GM19455 (cell line): ENCODE results near the gene KRTAP20-2.

Experiments used
- ATAC-seq: cut with Tn5 transposase; IDR thresholded peaks from one replicate; pipeline ENCODE4 v1.9.1; 2021; ENCODE audit not compliant: unreplicated experiment

KRTAP20-2 gene

DNA sequence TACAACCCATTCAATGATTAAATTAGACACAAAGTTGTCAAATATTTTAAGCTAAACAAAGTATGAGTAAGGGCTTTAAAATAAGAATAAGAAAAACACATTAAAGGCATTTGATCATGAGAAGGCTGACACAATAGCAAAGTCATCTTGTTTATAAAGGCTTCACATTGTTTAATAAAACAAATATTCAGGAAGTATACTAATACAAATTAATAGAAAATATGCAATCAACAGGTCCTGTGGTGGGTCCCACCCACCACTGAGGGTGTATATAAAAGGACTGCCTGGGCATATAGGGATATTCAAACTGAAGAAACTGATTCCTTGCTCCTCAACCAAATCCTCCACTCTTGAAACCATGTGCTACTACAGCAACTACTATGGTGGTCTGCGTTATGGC lies at the start of gene KRTAP20-2:
Gene KRTAP20-2 (plus strand): TSS at position 301 of the 400 bp plus-strand sequence. CDS start 58 bp downstream, at position 359.
- no peak for ATAC-seq

DNA sequence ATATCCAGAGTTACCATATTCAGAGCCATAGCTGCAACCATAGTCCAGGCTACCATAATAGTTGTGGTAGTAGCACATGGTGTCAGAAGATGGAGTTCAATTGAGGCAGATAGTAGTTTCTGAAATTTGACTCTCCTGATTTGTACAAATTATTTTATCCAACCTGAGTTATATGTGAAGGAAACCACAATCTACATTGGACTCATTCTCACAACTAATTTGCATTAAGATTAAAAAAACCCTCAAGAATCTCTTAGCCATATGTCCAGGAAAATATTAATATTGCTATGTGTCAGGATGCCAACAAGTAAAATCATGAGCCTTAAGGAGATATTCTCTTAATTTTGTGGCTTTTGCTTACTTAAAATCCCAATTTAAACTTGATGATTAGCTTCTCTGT lies 44.7 kb upstream of the KRTAP20-2 start, which contains the start of gene KRTAP22-2:
Gene KRTAP22-2 (minus strand): TSS at position 101 of the 400 bp plus-strand sequence.
- no peak for ATAC-seq

DNA sequence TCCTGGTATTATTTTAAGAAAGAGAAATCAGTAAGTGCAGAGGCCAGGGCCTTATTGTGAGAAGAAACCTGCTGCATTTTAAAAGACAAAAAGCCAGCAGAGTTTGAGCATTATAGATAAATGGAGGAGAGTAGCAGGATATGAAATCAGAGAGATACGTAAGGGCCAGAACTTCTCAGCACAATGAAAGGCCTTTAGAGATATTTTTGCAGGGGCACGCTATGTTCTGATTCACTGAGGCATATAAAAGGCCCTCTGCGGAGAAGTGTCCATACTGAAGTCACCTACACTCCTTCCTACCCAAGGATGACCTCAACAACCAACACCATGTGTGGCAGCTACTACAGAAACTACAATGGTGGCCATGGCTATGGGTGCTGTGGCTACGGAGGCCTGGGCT lies 42.9 kb upstream of the KRTAP20-2 start, which contains the start of gene KRTAP6-3:
Gene KRTAP6-3 (plus strand): TSS at position 301 of the 400 bp plus-strand sequence. CDS start 6 bp downstream, at position 307.
- ATAC-seq: no peak

DNA sequence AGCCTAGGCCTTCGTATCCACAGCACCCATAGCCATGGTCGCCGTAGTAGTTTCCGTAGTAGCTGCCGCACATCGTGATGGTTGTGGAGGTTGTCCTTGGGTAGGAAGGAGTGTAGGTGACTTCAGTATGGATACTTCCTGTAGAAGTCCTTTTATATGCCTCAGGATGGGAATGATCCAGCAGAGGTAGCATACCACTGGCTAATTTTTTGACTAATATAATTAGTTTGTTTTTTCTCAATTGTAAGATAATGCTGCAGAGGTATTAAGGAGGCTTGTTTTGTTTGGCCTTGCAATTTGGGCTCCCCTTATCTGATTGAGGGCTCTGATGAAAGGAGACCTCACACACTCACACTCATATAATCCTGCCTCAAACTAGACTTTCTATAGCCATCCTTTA lies 36.2 kb upstream of the KRTAP20-2 start, which contains the start of gene KRTAP6-2:
Gene KRTAP6-2 (minus strand): TSS at position 101 of the 400 bp plus-strand sequence. CDS start 28 bp downstream, at position 73.
- ATAC-seq: no peak

DNA sequence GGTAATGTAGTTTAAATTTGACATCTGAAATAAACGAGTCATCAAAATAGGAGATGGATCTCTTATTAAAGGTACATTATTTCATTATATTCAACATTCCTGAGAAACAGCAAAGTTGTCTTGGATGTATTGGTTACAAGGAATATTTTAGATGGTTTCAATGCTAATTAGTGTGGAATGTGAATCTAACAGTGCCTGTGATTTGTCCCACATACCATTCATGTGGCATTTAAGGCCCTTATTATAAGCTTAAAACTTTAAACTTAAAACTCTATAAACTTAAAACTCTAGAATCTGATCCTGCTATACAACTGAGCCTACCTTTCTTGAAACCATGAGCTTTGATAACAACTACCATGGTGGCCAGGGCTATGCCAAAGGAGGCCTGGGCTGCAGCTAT lies 34.2 kb upstream of the KRTAP20-2 start, which contains the start of gene KRTAP22-1:
Gene KRTAP22-1 (plus strand): TSS at position 301 of the 400 bp plus-strand sequence.
- ATAC-seq: no peak

DNA sequence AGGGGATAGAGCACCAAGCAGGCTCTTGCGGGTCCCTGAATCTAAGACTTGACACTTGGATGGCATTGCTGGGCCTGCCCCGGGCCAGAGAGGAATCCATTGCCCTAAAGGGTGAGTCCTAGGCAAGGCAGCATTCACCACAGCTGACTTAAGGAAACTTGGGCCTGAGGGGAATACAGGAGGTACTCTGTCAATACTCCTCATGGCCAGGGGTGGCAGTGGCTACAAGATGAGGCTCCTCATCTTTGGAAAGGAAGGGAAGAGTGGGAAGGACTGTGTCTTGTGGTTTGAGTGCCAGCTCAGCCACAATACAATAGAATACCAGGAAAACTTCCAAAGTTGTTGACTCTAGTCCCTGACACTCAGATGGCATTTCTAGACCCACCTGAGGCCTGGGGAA lies 29.0 kb upstream of the KRTAP20-2 start:
- ATAC-seq: no peak

DNA sequence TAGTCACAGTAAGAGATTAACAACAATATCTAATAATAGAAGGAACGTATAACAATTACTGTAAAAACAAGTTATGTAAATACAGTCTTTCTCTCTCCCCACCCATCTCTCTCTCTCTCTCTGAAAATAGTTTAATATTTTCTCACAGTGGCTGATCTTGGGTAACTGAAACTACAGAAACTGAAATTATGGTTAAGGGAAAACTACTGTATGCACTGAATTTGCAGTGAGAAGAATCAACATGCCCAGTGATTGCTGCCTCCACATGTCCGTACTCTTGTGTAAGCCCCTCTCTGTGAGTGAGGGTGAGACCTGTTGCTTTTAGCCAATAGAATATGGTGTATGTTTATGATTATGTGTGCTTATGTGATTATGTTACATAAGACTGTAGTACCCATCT lies 22.9 kb upstream of the KRTAP20-2 start:
- no peak for ATAC-seq

DNA sequence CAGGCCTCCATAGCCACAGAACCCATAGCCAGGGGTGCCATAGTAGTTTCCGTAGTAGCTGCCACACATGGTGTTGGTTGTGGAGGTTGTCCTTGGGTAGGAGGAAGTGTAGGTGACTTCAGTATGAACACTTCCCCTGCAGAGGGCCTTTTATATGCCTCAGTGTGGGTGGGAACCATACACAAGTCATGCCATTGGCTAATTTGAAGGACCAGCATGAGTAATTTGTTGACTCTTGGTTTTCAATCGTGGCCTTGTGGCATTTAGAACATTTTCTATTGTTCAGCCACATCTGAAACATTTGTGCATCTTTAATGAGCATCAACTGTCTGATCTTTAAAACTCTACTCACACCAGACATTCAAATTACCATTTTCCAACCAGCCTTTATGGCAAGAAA lies 21.2 kb upstream of the KRTAP20-2 start, which contains the start of gene KRTAP6-1:
Gene KRTAP6-1 (minus strand): TSS at position 95 of the 400 bp plus-strand sequence. CDS start 26 bp downstream, at position 69.
- no peak for ATAC-seq

DNA sequence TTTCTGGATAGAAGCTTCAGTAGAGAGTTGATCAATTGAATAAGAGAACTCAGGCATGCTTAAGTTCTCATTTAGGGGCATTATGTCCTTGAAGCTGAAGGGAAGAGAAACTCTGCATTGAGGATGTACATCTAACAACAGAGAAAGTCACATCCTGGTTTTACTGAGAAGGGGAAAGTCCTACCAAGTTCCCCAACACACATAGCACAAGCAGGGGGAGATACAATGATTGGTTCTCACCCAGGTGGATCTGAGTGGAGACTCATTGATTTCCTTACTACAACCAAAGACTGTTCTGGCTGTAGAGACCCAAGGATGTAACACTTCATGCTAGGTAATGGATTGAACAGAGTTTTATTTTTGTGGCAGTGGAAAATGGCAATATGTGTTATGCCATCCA lies 19.8 kb upstream of the KRTAP20-2 start:
- no peak for ATAC-seq

DNA sequence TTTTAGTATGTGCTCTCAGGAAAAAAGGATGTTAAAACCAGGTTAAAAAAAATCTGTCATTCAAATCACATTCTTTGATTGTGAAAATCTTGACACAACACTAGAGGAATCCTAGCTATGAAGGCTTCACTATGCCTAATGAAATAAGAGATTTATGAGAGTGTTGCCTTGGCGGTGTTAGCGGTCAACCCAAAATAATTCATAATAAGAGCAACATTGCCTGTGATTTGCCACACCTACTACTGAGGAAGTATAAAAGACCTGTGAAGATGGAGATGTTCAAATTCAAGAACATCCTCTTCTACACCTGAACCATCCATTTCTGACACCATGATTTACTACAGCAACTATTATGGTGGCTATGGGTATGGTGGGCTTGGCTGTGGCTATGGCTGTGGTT lies 18.9 kb upstream of the KRTAP20-2 start, which contains the start of gene KRTAP20-1:
Gene KRTAP20-1 (plus strand): TSS at position 301 of the 400 bp plus-strand sequence. CDS start 30 bp downstream, at position 331.
- no peak for ATAC-seq

DNA sequence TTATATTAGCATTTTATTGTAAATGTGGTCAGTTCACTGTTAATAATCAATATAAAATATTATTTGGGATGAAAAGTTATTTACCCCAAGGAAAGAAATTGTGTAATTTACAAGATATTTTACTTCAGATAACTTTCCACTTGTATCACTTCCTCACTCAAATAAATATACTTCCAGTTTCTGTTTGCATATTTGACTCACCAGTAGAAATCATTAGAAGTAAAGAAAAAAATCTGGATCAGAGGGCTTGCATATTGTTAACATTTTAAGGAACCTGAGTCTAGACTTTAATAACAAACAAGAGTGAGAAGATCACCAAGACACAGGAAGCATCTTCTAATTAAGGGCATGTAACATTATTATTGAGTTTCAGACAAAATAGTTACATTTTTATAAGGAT lies 14.9 kb upstream of the KRTAP20-2 start:
- no peak for ATAC-seq

DNA sequence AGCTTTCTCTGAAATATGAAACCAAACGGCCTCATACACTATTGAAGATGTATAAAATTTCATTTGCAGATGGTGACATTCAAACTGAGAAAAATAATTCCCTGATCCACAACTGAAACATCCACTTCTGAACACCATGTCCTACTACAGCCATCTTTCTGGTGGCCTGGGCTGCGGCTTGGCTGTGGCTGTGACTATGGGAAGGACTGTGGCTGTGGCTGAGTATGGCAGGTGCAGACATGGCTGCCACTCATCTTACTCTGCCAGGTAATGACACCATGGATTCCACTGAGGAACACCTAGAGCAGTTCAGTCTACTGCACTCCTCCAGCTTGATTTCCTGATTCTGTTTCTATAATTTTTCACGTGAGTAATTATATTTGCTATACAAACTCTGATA lies 14.5 kb upstream of the KRTAP20-2 start, which contains the start of gene KRTAP20-4:
Gene KRTAP20-4 (plus strand): TSS at position 106 of the 400 bp plus-strand sequence.
- ATAC-seq: no peak

DNA sequence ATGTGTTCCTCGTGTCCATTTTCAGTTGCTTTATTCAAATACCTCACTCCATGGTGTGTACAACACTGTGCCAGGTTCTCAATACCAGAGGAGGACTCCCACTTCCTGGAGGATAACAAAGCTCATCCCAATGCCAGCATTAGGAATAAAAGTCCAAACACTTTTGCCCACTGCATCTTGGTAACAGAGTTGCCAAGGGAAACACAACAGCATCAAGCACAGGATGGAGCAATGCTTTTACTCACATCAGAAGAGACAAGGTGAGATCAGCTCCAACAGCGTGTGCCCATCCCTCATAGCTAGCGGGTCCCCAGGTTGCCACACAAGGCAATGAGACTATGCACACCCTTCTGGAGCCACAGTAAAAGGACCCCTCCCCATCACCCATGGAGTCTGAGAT lies 11.6 kb upstream of the KRTAP20-2 start:
- ATAC-seq: no peak

DNA sequence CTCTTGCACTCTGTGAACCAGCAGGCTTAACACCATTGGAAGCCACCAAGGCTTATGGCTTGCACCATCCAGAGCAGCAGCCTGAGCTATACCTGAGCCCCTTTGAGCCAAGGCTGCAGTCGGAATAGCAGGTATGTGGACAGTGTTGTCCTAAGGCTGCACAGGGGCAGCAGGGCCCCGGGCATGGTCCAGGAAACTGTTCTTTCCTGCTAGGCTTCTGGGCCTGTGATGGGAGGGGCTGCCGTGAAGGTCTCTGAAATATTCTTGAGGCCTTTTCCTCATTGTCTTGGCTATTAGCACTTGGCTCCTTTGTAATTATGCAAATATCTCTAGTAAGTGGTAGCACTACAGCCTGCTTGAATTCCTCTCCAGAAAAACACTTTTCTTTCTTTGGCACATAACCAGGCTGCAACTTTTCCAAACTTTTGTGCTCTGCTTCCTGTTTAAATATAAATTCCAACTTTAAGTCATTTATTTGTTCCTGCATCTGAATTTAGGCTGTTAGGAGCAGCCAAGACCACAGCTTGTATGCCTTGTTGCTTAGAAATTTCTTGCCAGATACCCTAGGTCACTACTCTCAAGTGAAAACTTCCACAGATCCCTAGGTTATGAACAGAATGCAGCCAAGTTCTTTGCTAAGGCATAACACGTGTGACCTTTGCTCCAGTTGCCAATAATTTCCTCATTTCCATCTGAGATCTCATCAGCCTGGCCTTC lies 9.4 kb upstream of the KRTAP20-2 start:
- no peak for ATAC-seq

DNA sequence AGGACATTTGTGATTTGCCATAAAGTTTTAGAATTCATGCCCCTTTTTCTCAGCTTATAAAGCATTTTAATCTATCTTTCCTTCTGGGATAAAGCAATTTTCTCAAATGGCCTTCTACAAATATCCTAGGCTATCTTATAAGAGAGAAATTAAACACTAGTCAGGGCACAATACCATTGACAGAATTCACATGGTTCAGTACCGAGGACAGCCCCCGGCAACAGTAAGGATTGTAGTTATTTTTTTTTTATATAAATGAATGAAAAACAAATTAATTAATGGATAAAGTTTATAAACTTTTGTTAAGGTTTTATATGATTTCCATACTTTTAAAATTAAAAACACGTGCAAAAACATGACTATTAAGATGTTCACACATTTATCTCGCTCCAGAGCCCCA lies 6.9 kb upstream of the KRTAP20-2 start:
- ATAC-seq: no peak

DNA sequence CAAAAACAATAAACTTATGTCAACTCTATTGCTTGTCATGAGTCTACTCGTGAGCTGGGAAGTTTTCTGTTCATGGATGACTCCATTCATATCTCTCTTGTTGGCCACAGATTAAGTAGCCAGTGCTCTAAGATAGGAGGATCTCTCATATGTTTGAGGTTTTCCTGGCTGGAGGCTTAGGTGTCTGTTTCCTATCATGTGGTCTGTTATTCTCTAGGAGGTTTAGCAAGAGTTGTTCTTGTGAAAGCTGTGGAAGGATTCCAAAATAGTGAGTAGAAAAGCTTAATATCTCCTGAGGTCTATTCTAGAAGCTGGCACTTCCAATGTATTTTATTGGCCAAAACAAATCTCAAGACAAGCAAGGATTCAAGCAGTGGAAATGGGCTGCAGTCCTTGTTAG lies 5.8 kb upstream of the KRTAP20-2 start:
- no peak for ATAC-seq

DNA sequence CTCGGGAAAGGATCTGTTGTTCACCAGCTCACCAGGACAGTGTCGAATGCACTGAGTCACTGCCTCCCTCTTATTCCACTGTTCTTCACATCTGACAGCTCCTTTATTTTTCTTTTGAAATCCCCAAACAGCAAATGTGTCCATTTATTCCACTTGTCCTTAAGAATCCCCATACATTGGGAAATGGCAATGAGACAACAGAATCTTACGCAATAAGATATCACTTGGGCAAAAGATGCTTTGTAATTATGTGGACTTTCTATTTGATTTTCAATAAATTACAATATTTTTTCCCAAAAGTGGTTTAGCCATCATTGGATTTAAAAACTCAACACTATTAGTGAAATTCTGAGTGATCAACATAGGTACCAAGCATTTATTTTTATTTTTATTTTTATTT lies 3.7 kb downstream of the KRTAP20-2 start:
- ATAC-seq: no peak

DNA sequence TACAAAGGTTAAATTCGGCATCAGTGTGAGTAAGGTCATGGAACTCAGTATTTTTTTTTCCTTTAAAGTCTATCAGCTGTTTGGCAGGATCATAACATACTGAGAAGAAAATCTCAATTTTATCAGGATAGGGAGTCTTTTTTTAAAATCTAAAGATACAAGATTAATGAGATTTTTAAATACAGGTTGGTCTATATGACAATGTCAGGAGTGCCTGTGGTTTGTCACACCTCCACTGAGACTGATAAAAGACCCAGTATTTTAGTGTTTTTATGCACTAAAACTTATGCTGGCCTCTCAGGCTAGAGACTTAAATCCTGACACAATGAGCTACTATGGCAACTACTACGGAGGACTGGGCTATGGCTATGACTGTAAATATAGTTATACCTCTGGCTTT lies 7.6 kb downstream of the KRTAP20-2 start, which contains the start of gene KRTAP20-3:
Gene KRTAP20-3 (plus strand): TSS at position 301 of the 400 bp plus-strand sequence.
- no peak for ATAC-seq

DNA sequence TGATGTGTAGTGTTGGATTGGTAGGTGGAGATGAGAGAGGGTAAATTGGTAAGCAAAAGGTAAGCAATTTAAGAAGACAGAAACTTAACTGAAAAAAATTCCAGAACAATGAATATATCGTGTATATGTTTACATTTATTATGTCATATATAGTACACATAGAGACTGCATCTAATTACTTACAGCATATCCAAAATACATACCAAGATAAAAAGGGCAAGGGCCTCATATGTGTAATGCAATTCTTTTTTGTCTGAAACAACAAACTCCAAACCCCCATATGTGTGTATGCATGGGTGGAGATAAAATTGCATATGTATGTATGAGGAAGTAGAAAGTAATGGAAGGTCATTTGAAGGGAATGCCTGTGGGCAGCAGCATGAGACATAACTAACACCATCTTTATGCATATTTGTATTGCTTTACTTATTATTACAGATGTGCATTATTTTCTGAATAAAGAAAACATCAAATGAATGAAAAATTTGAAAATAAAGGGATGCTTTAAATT lies 12.0 kb downstream of the KRTAP20-2 start:
- no peak for ATAC-seq

DNA sequence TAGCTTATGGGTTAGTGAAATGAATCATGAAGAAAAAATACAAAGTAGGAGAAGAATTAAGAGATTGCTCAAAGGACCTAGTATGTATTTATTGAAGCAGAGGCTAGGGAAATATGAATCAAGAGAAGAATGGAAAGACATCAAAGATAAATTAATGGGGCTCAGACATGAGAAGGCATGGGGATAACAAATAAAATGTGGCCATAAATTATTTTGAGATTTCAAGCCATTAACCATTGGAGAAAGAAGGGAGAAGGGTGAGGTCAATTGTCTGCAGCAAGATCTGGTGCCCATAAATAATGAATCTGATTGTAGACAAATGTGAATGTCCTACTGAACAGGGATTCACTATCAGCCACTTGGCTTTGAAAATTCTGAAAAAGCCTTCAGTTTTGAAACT lies 17.9 kb downstream of the KRTAP20-2 start:
- ATAC-seq: no peak

DNA sequence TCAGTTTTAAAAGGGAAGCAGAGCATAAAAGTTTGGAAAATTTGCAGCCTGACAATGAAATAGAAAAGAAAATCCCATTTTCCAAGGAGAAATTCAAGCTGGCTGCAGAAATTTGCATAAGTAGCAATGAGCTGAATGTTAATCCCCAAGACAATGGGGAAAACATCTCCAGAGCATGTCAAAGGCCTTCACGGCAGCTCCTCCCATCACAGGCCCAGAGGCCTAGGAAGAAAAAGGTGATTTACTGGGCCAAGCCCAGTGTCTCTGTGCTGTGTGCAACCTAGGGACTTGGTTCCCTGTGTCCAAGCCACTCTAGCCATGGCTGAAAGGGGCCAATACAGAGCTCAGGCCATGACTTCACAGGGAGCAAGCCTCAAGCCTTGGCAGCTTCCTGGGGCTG lies 33.8 kb downstream of the KRTAP20-2 start:
- ATAC-seq: no peak
